Mesendoderm (in vitro differentiated cells): Measurements from ENCODE around the gene RRP12.

ENCODE experiments used
- DNase-seq: peaks from one replicate; pipeline ENCODE4 v3.0.0; 2013
- H2AK5ac ChIP-seq: 2 replicates; pipeline ENCODE4 v1.6.1; 2013; ENCODE audit warnings: low read length, inconsistent platforms
- H2BK120ac ChIP-seq: 2 replicates; pipeline ENCODE4 v1.6.1; 2013; ENCODE audit warnings: low read depth, mild to moderate bottlenecking, low read length, moderate library complexity, mixed read lengths
- H2BK15ac ChIP-seq: replicated peaks from 2 replicates; pipeline ENCODE4 v1.6.1; 2013; ENCODE audit warnings: low read depth, mild to moderate bottlenecking, moderate library complexity
- H2BK5ac ChIP-seq: 2 replicates; pipeline ENCODE4 v1.6.1; 2013; ENCODE audit warnings: low read length, inconsistent platforms
- H3K18ac ChIP-seq: 2 replicates; pipeline ENCODE4 v1.6.1; 2013; ENCODE audit warnings: mild to moderate bottlenecking, low read length, mixed read lengths
- H3K23ac ChIP-seq: one replicate; pipeline ENCODE4 v1.6.1; 2013; ENCODE audit warnings: low read length
- H3K27ac ChIP-seq: 2 replicates; pipeline ENCODE4 v1.5.1; 2013; ENCODE audit warnings: low read depth, mild to moderate bottlenecking, inconsistent platforms, low read length, moderate library complexity
- H3K27me3 ChIP-seq: 2 replicates; pipeline ENCODE4 v1.6.1; 2013; ENCODE audit warnings: low read length, control low read depth, mild to moderate bottlenecking, inconsistent platforms; ENCODE audit not compliant: insufficient read depth, poor library complexity
- H3K36me3 ChIP-seq: 2 replicates; pipeline ENCODE4 v1.6.1; 2013; ENCODE audit warnings: low read length, inconsistent platforms; ENCODE audit not compliant: control insufficient read depth, insufficient read depth
- H3K4ac ChIP-seq: one replicate; pipeline ENCODE4 v1.6.1; 2013; ENCODE audit warnings: low read depth, mild to moderate bottlenecking, low read length, moderate library complexity
- H3K4me1 ChIP-seq: 2 replicates; pipeline ENCODE4 v1.6.1; 2013; ENCODE audit warnings: low read depth, low read length, inconsistent platforms; ENCODE audit not compliant: control insufficient read depth
- H3K4me2 ChIP-seq: 2 replicates; pipeline ENCODE4 v1.6.1; 2013; ENCODE audit warnings: low read length
- H3K4me3 ChIP-seq: 2 replicates; pipeline ENCODE4 v1.5.1; 2013; ENCODE audit warnings: mild to moderate bottlenecking, low read length
- H3K56ac ChIP-seq: one replicate; pipeline ENCODE4 v1.6.1; 2013; ENCODE audit warnings: low read length
- H3K79me1 ChIP-seq: 2 replicates; pipeline ENCODE4 v1.6.1; 2013; ENCODE audit warnings: low read length, inconsistent platforms
- H3K79me2 ChIP-seq: 2 replicates; pipeline ENCODE4 v1.6.1; 2013; ENCODE audit warnings: mild to moderate bottlenecking, low read length; ENCODE audit not compliant: control insufficient read depth, insufficient read depth
- H3K9ac ChIP-seq: 2 replicates; pipeline ENCODE4 v1.6.1; 2013; ENCODE audit warnings: low read length, inconsistent platforms
- H4K5ac ChIP-seq: one replicate; pipeline ENCODE4 v1.6.1; 2013; ENCODE audit warnings: low read length
- H4K8ac ChIP-seq: one replicate; pipeline ENCODE4 v1.6.1; 2013; ENCODE audit warnings: low read depth, mild to moderate bottlenecking, control low read depth, low read length, moderate library complexity
- WGBS: extraction: QIAGEN DNeasy Blood & Tissue Kit; methylation state at CpG from one replicate; pipeline ENCODE4 v1.1.7; 2013; ENCODE audit warnings: low lambda C conversion rate, missing lambda C conversion rate; ENCODE audit not compliant: insufficient coverage; ENCODE audit errors: extremely low coverage; 5-methylcytosine and 5-hydroxymethylcytosine counted together

RRP12 gene

GRCh38 chr10:97362310-97363033 is 38.7 kb downstream of the RRP12 start:
- H3K36me3 ChIP-seq: peaks cover 17% of the 10 kb centered on the region
- no peak overlapping the region for H2BK5ac ChIP-seq
- H3K18ac ChIP-seq: no peak overlapping the region
- no peak for DNase-seq
- H3K4me1 ChIP-seq: no peaks in the 10 kb centered on the region
- H3K56ac ChIP-seq: no peak overlapping the region
- WGBS: no CpG with 5 or more reads among the region's 11 CpGs
- H2AK5ac ChIP-seq: no peak overlapping the region
- no peak overlapping the region for H2BK120ac ChIP-seq
- H3K79me1 ChIP-seq: no peaks in the 10 kb centered on the region
- H4K8ac ChIP-seq: no peak overlapping the region
- no peak overlapping the region for H3K4ac ChIP-seq
- H3K27ac ChIP-seq: no peak overlapping the region
- no peak overlapping the region for H2BK15ac ChIP-seq
- no peak overlapping the region for H3K23ac ChIP-seq
- H3K4me3 ChIP-seq: no peak overlapping the region
- H4K5ac ChIP-seq: no peak overlapping the region
- H3K79me2 ChIP-seq: no peaks in the 10 kb centered on the region
- no peaks in the 10 kb centered on the region for H3K27me3 ChIP-seq
- no peak overlapping the region for H3K4me2 ChIP-seq
- H3K9ac ChIP-seq: no peak overlapping the region

- no peak overlapping the region for H2BK15ac ChIP-seq
- WGBS: no CpG with 5 or more reads among the region's 11 CpGs
- H4K8ac ChIP-seq: no peak overlapping the region
- H3K27ac ChIP-seq: no peak overlapping the region
- peaks cover 14% of the 10 kb centered on the region for H3K36me3 ChIP-seq
- DNase-seq: no peak
- no peak overlapping the region for H3K4me3 ChIP-seq
- H4K5ac ChIP-seq: no peak overlapping the region
- no peaks in the 10 kb centered on the region for H3K79me2 ChIP-seq
- no peak overlapping the region for H2BK5ac ChIP-seq
- no peak overlapping the region for H3K9ac ChIP-seq
- H2AK5ac ChIP-seq: no peak overlapping the region
- no peak overlapping the region for H3K18ac ChIP-seq
- no peaks in the 10 kb centered on the region for H3K79me1 ChIP-seq
- H3K4ac ChIP-seq: no peak overlapping the region
- no peak overlapping the region for H2BK120ac ChIP-seq
- no peak overlapping the region for H3K56ac ChIP-seq
- no peaks in the 10 kb centered on the region for H3K4me1 ChIP-seq
- H3K4me2 ChIP-seq: no peak overlapping the region
- no peak overlapping the region for H3K23ac ChIP-seq
- no peaks in the 10 kb centered on the region for H3K27me3 ChIP-seq
These were observed 39.6 kb downstream of the RRP12 start for GRCh38 chr10:97361537-97361901.

- Histone ChIP-seq H3K79me2 (no peaks in the 10 kb centered on the region), H3K56ac (no peak overlapping the region), H3K4me2 (no peak overlapping the region), H4K5ac (no peak overlapping the region), H3K4me1 (no peaks in the 10 kb centered on the region), H2BK15ac (no peak overlapping the region), H3K23ac (no peak overlapping the region), H3K9ac (no peak overlapping the region), H2BK5ac (no peak overlapping the region), H3K4me3 (no peak overlapping the region), H3K36me3 (peaks cover 12% of the 10 kb centered on the region), H3K18ac (no peak overlapping the region), H3K27me3 (no peaks in the 10 kb centered on the region), H4K8ac (no peak overlapping the region), H3K79me1 (no peaks in the 10 kb centered on the region), H3K4ac (no peak overlapping the region), H3K27ac (no peak overlapping the region), H2BK120ac (no peak overlapping the region), H2AK5ac (no peak overlapping the region)
- DNase-seq: no peak
- WGBS: no CpG with 5 or more reads among the region's 11 CpGs
These were observed 40.2 kb downstream of the RRP12 start for GRCh38 chr10:97360705-97361536.

GRCh38 chr10:97358781-97359180 is 42.4 kb downstream of the RRP12 start:
- Histone ChIP-seq H3K4me2 (no peak overlapping the region), H3K23ac (no peak overlapping the region), H2AK5ac (no peak overlapping the region), H4K8ac (no peak overlapping the region), H2BK5ac (no peak overlapping the region), H3K79me1 (no peaks in the 10 kb centered on the region), H3K56ac (no peak overlapping the region), H3K4me1 (no peaks in the 10 kb centered on the region), H3K18ac (no peak overlapping the region), H2BK15ac (no peak overlapping the region), H3K27ac (no peak overlapping the region), H4K5ac (no peak overlapping the region), H3K9ac (no peak overlapping the region), H3K36me3 (peaks cover 9% of the 10 kb centered on the region), H2BK120ac (no peak overlapping the region), H3K79me2 (no peaks in the 10 kb centered on the region), H3K4ac (no peak overlapping the region), H3K4me3 (no peak overlapping the region), H3K27me3 (no peaks in the 10 kb centered on the region)
- no CpG with 5 or more reads among the region's 3 CpGs for WGBS
- no peak for DNase-seq

- Histone ChIP-seq H4K8ac (no peak overlapping the region), H3K9ac (no peak overlapping the region), H2BK120ac (no peak overlapping the region), H3K18ac (no peak overlapping the region), H3K27me3 (no peaks in the 10 kb centered on the region), H3K56ac (no peak overlapping the region), H3K4me2 (no peak overlapping the region), H3K79me1 (no peaks in the 10 kb centered on the region), H2BK5ac (no peak overlapping the region), H4K5ac (no peak overlapping the region), H3K4ac (no peak overlapping the region), H3K79me2 (no peaks in the 10 kb centered on the region), H2BK15ac (no peak overlapping the region), H3K4me1 (no peaks in the 10 kb centered on the region), H3K36me3 (peaks cover 8% of the 10 kb centered on the region), H2AK5ac (no peak overlapping the region), H3K4me3 (no peak overlapping the region), H3K23ac (no peak overlapping the region), H3K27ac (no peak overlapping the region)
- no CpG with 5 or more reads among the region's 4 CpGs for WGBS
- DNase-seq: no peak
These were observed 42.8 kb downstream of the RRP12 start for GRCh38 chr10:97358349-97358748.
